ENCODE data around the gene CDH20.

The CDH20 gene

GRCh38 chr18:61542596-61542995, 209.4 kb downstream of the CDH20 start:
- DNase-seq = no peak

- DNase-seq = no peak
These were observed 210.3 kb downstream of the CDH20 start for GRCh38 chr18:61543518-61543917.

GRCh38 chr18:61544178-61544577, 210.9 kb downstream of the CDH20 start:
- no peak for DNase-seq

- DNase-seq = no peak
These were observed 212.3 kb downstream of the CDH20 start for GRCh38 chr18:61545281-61546245.

- DNase-seq = no peak
These were observed 213.4 kb downstream of the CDH20 start for GRCh38 chr18:61546590-61546989.

- no peak for DNase-seq
These were observed 216.2 kb downstream of the CDH20 start for GRCh38 chr18:61549416-61549815.

- DNase-seq = no peak
These were observed 216.7 kb downstream of the CDH20 start for GRCh38 chr18:61549889-61550288.

- DNase-seq = peak; percentile 10
These were observed 218.4 kb downstream of the CDH20 start for GRCh38 chr18:61551586-61551985.

- DNase-seq = no peak
These were observed 219.9 kb downstream of the CDH20 start for GRCh38 chr18:61553045-61553659.

GRCh38 chr18:61554117-61554776, 221.0 kb downstream of the CDH20 start:
- peak; percentile 7 for DNase-seq

GRCh38 chr18:61554946-61555361, 221.7 kb downstream of the CDH20 start:
- no peak for DNase-seq

- DNase-seq = no peak
These were observed 223.1 kb downstream of the CDH20 start for GRCh38 chr18:61556316-61556715.

GRCh38 chr18:61556862-61557261, 223.6 kb downstream of the CDH20 start:
- no peak for DNase-seq

GRCh38 chr18:61569176-61569892, 236.1 kb downstream of the CDH20 start:
- DNase-seq = no peak

GRCh38 chr18:61570070-61570469, 236.8 kb downstream of the CDH20 start:
- DNase-seq = no peak

- no peak for DNase-seq
These were observed 238.9 kb downstream of the CDH20 start for GRCh38 chr18:61572084-61572655.

GRCh38 chr18:61572871-61573270, 239.6 kb downstream of the CDH20 start:
- no peak for DNase-seq

- no peak for DNase-seq
These were observed 241.4 kb downstream of the CDH20 start for GRCh38 chr18:61574665-61575064.

- no peak for DNase-seq
These were observed 242.2 kb downstream of the CDH20 start for GRCh38 chr18:61575419-61575818.

- no peak for DNase-seq
These were observed 245.6 kb downstream of the CDH20 start for GRCh38 chr18:61578846-61579245.

- no peak for DNase-seq
These were observed 246.4 kb downstream of the CDH20 start for GRCh38 chr18:61579581-61579980.

- no peak for DNase-seq
These were observed 246.8 kb downstream of the CDH20 start for GRCh38 chr18:61580046-61580445.

Data from CD4-positive, alpha-beta T cell treated with Interleukin-6 for 4 hours (primary cell).